Testis (tissue), 3 donors: ENCODE measurements around the gene ARMC10. TPM values are rescaled to one million over a fixed set of nuclear protein-coding genes. Genes with fewer than 3 reads are reported as not detected.

Source experiments
- DNase-seq: peaks from one replicate; pipeline ENCODE4 v3.0.0-alpha.2; 2019
- H3K27ac ChIP-seq, 2 donors: fragments of 200-600 bp; sonication (generic); one replicate each; pipeline ENCODE4 v1.5.1; 2019
- H3K27me3 ChIP-seq: fragments of 200-600 bp; sonication (generic); one replicate; pipeline ENCODE4 v1.5.1; 2019
- H3K36me3 ChIP-seq: fragments of 200-600 bp; sonication (generic); one replicate; pipeline ENCODE4 v1.5.1; 2017; ENCODE audit warnings: low read depth; ENCODE audit errors: missing control alignments
- H3K4me1 ChIP-seq: fragments of 200-600 bp; sonication (generic); one replicate; pipeline ENCODE4 v1.5.1; 2019
- H3K4me3 ChIP-seq, 2 donors: fragments of 200-600 bp; sonication (generic); one replicate each; pipeline ENCODE4 v1.5.1; 2017 to 2019
- H3K9me3 ChIP-seq: fragments of 200-600 bp; sonication (generic); one replicate; pipeline ENCODE4 v1.5.1; 2017
- CTCF ChIP-seq, 3 experiments: fragments of 450-650 bp in 2 of 3; fragments of 200-600 bp in 1 of 3; sonication (generic) in 1 of 3; IDR thresholded peaks; one replicate each; pipeline ENCODE4 v1.5.1; 2016 to 2019; ENCODE audit warnings: antibody characterized with exemption in 3 of 3, mild to moderate bottlenecking in 2 of 3, moderate library complexity in 1 of 3
- POLR2A ChIP-seq: fragments of 450-650 bp; IDR thresholded peaks from one replicate; pipeline ENCODE4 v1.6.1; 2017; ENCODE audit warnings: antibody characterized with exemption, mild to moderate bottlenecking, moderate library complexity
- WGBS, 2 donors: methylation state at CpG; one replicate each; pipeline ENCODE4 v1.1.5; 2018; 5-methylcytosine and 5-hydroxymethylcytosine counted together
- intact Hi-C: fragments of 100-400 bp; cut with DNase I; formaldehyde crosslinking; loops from one replicate; pipeline ENCODE4 v1.15.1; 2023; ENCODE audit warnings: low total_unique reads
- polyA plus RNA-seq: library from polyadenylated mRNA; stranded (reverse); fragments of 350-450 nt; fragmentation: Illumina TruSeq; extraction: RNeasy Lipid Tissue Mini Kit (QIAGEN cat#74804); gene quantifications from one replicate; pipeline ENCODE4 v1.2.3, GENCODE V29; 2014; ENCODE audit warnings: low read depth, low replicate concordance; ENCODE audit not compliant: insufficient read depth
- total RNA-seq, 2 donors: library from RNA; depleted of rRNA; stranded (reverse); fragments of >200 nt; gene quantifications; one replicate each; pipeline ENCODE4 v1.2.3, GENCODE V29; 2016

Gene ARMC10
- total and polyA plus RNA-seq, 3 donors from 2014 or later, result 31.2 to 64.4 (median 61.7) TPM

- peaks cover 2% of the 10 kb centered on the region for H3K4me1 ChIP-seq
- TF ChIP-seq CTCF (IDR thresholded peaks at IDR 0.05) (no peak), POLR2A (no peak)
- no peak overlapping the region for H3K4me3 ChIP-seq
- WGBS, 2 donors, result 95 to 96% methylated on average over 11 to 23 of the region's 23 CpGs
- H3K9me3 ChIP-seq, result no peaks in the 10 kb centered on the region
- H3K27ac ChIP-seq, result no peak overlapping the region
- intact Hi-C loops, result no loop called here
- no peaks in the 10 kb centered on the region for H3K27me3 ChIP-seq
- H3K36me3 ChIP-seq, result no peaks in the 10 kb centered on the region
- no peak for DNase-seq
Measured at GRCh38 chr7:103068414-103069403, 6.2 kb upstream of the ARMC10 start.

GRCh38 chr7:103071000-103071399, 3.9 kb upstream of the ARMC10 start:
- WGBS, 2 donors, result 89 to 94% methylated on average over 2 of the region's 2 CpGs
- no peak for DNase-seq

DNA sequence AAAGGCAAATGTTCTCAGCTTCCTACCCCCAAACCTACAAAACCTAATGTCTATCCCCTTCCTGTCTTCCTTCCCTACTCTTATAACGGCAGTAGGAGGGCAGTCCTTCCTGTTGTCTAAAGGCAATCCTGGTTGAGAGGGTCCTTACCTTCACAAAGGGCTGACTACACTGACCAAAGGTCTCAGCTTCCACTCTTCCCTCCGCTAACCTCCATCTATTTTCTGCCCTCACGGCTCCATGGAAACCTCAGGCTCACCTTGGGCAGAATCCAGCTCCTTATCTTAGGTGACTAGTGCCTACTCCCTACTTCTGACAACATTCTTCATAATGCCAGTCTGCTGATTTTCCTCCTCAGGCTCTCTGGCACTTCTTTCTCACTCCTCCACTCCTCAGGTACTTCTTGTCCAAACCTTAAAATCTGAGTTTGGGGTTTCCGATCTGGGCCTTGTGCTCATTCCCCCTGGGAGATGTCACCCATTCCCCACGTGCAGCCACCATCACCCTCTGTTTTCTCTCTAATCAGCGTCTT, 886 bp upstream of the ARMC10 start:
- Histone ChIP-seq H3K4me1 (peaks cover 19% of the 10 kb centered on the region), H3K27me3 (no peaks in the 10 kb centered on the region), H3K9me3 (no peaks in the 10 kb centered on the region), H3K27ac (peak overlapping the region; percentile 89 to 96), H3K36me3 (no peaks in the 10 kb centered on the region), H3K4me3 (peak overlapping the region; percentile 73 to 87)
- 6 to 7% methylated on average over 6 of the region's 6 CpGs for WGBS, 2 donors
- TF ChIP-seq CTCF (IDR thresholded peaks at IDR 0.05) (no peak), POLR2A (no peak)
- no peak for DNase-seq
- intact Hi-C loops, result no loop called here

More at GRCh38 chr7:103071000-103071399, 3.9 kb upstream of the ARMC10 start:
- Histone ChIP-seq H3K27me3 (no peaks in the 10 kb centered on the region), H3K27ac (no peak overlapping the region), H3K4me3 (no peak overlapping the region), H3K9me3 (no peaks in the 10 kb centered on the region), H3K36me3 (no peaks in the 10 kb centered on the region), H3K4me1 (peaks cover 7% of the 10 kb centered on the region)
- intact Hi-C loops, result no loop called here
- TF ChIP-seq CTCF (IDR thresholded peaks at IDR 0.05), result no peak
- no peak for TF ChIP-seq POLR2A

GRCh38 chr7:103075337-103075918, 488 bp downstream of the ARMC10 start:
- peak; percentile 68 for DNase-seq
- intact Hi-C loops, result no loop called here
- Histone ChIP-seq H3K4me3 (peak overlapping the region; percentile 73 to 87), H3K4me1 (peaks cover 20% of the 10 kb centered on the region), H3K27ac (peak overlapping the region; percentile 89 to 96), H3K36me3 (no peaks in the 10 kb centered on the region), H3K27me3 (no peaks in the 10 kb centered on the region), H3K9me3 (no peaks in the 10 kb centered on the region)
- 0 to 5% methylated on average over 13 to 36 of the region's 36 CpGs for WGBS, 2 donors
- TF ChIP-seq CTCF (IDR thresholded peaks at IDR 0.05) (no peak), POLR2A (no peak)
